Activated naive CD4-positive, alpha-beta T cell treated with anti-CD3 and anti-CD28 coated beads, Interleukin-2, amount 10 ng/mL, durations not matched to agents 7 days and 5 days (primary cell): ENCODE data around the gene MAJIN.
"Not testable (repeated sequence)": the region's sequence is repeated elsewhere in the genome, so short reads cannot be mapped to it uniquely, and the experiment has no call there.

Experiments
- CTCF ChIA-PET: fragments of 350-600 bp; sonication (Branson Sonifier 250); formaldehyde crosslinking; loops from one replicate; lab custom pipeline; 2021; ENCODE audit warnings: antibody characterized with exemption; lab: Charles Lee
- DNase-seq: peaks from one replicate; pipeline ENCODE4 v3.0.0-alpha.2; 2020
- H3K27ac Mint-ChIP-seq: one replicate; pipeline ENCODE4 v1.8.0; 2021; ENCODE audit warnings: mild to moderate bottlenecking, moderate library complexity, mixed read lengths
- H3K27me3 Mint-ChIP-seq: one replicate; pipeline ENCODE4 v1.8.0; 2021; ENCODE audit warnings: mild to moderate bottlenecking, mixed read lengths
- H3K36me3 Mint-ChIP-seq: one replicate; pipeline ENCODE4 v1.8.0; 2021; ENCODE audit warnings: mixed read lengths
- H3K4me1 Mint-ChIP-seq: one replicate; pipeline ENCODE4 v1.8.0; 2021; ENCODE audit warnings: mixed read lengths
- H3K4me3 Mint-ChIP-seq: one replicate; pipeline ENCODE4 v1.8.0; 2021; ENCODE audit warnings: mild to moderate bottlenecking, moderate library complexity, mixed read lengths
- H3K9me3 Mint-ChIP-seq: one replicate; pipeline ENCODE4 v1.8.0; 2021; ENCODE audit warnings: mixed read lengths

Gene MAJIN

GRCh38 chr11:64971421-64972233 lies at the start of gene MAJIN:
MAJIN (minus strand) TSS chr11:64972108; CDS start chr11:64959405, 12,703 bp downstream.
- CTCF ChIA-PET, result interaction anchor here (1.0 kb wide), 1 partner anchor 43 kb away, joined by 3 read pairs; the partner anchor contains the start of gene ARL2
- H3K9me3 Mint-ChIP-seq, result no peaks in the 10 kb centered on the region
- H3K4me1 Mint-ChIP-seq, result peaks cover 24% of the 10 kb centered on the region
- H3K27me3 Mint-ChIP-seq, result peaks cover 13% of the 10 kb centered on the region
- DNase-seq, result peak; percentile 89
- peak within 1 kb of the TSS; percentile 44 for H3K4me3 Mint-ChIP-seq
- no peaks in the 10 kb centered on the region for H3K36me3 Mint-ChIP-seq
- peak within 1 kb of the TSS; percentile 37 for H3K27ac Mint-ChIP-seq

- CTCF ChIA-PET, result no interaction called here
- H3K4me1 Mint-ChIP-seq, result peaks cover 5% of the 10 kb centered on the region
- H3K27me3 Mint-ChIP-seq, result no peaks in the 10 kb centered on the region
- peaks cover 19% of the 10 kb centered on the region for H3K36me3 Mint-ChIP-seq
- no peak for DNase-seq
- no peak overlapping the region for H3K27ac Mint-ChIP-seq
- no peaks in the 10 kb centered on the region for H3K9me3 Mint-ChIP-seq
- no peak overlapping the region for H3K4me3 Mint-ChIP-seq
Observed at GRCh38 chr11:65021509-65021908, 49.6 kb upstream of the MAJIN start.

- Mint-ChIP-seq H3K27ac (no peak overlapping the region), H3K4me3 (no peak overlapping the region), H3K36me3 (peaks cover 23% of the 10 kb centered on the region), H3K9me3 (no peaks in the 10 kb centered on the region), H3K27me3 (no peaks in the 10 kb centered on the region), H3K4me1 (peaks cover 9% of the 10 kb centered on the region)
- DNase-seq, result no peak
- CTCF ChIA-PET, result no interaction called here
Observed at GRCh38 chr11:65021003-65021402, 49.1 kb upstream of the MAJIN start.

GRCh38 chr11:65019824-65020223 lies 47.9 kb upstream of the MAJIN start:
- no peak for DNase-seq
- H3K27ac Mint-ChIP-seq, result no peak overlapping the region
- no peak overlapping the region for H3K4me3 Mint-ChIP-seq
- H3K27me3 Mint-ChIP-seq, result no peaks in the 10 kb centered on the region
- peaks cover 20% of the 10 kb centered on the region for H3K4me1 Mint-ChIP-seq
- no peaks in the 10 kb centered on the region for H3K9me3 Mint-ChIP-seq
- CTCF ChIA-PET, result no interaction called here
- H3K36me3 Mint-ChIP-seq, result peaks cover 25% of the 10 kb centered on the region

- CTCF ChIA-PET, result interaction anchor here (0.7 to 0.8 kb wide), 2 partner anchors 18 to 100 kb away, joined by 3 read pairs; partner anchors contain the start of gene ZNHIT2
- peaks cover 4% of the 10 kb centered on the region for H3K27me3 Mint-ChIP-seq
- H3K4me1 Mint-ChIP-seq, result peaks cover 30% of the 10 kb centered on the region
- DNase-seq, result no peak
- no peak overlapping the region for H3K27ac Mint-ChIP-seq
- H3K9me3 Mint-ChIP-seq, result no peaks in the 10 kb centered on the region
- H3K36me3 Mint-ChIP-seq, result peaks cover 25% of the 10 kb centered on the region
- no peak overlapping the region for H3K4me3 Mint-ChIP-seq
Observed at GRCh38 chr11:65017937-65018336, 46.0 kb upstream of the MAJIN start.

- Mint-ChIP-seq H3K36me3 (peaks cover 19% of the 10 kb centered on the region), H3K4me3 (peak overlapping the region; percentile 9), H3K9me3 (no peaks in the 10 kb centered on the region), H3K4me1 (peaks cover 32% of the 10 kb centered on the region), H3K27ac (peak overlapping the region; percentile 17), H3K27me3 (peaks cover 7% of the 10 kb centered on the region)
- CTCF ChIA-PET, result no interaction called here
- DNase-seq, result no peak
Observed at GRCh38 chr11:65016705-65017104, 44.8 kb upstream of the MAJIN start.

GRCh38 chr11:65014726-65015227 lies 42.9 kb upstream of the MAJIN start:
- Mint-ChIP-seq H3K36me3 (peaks cover 17% of the 10 kb centered on the region), H3K9me3 (no peaks in the 10 kb centered on the region), H3K4me3 (peak overlapping the region; percentile 89), H3K27me3 (peaks cover 15% of the 10 kb centered on the region), H3K27ac (peak overlapping the region; percentile 94), H3K4me1 (peaks cover 32% of the 10 kb centered on the region)
- CTCF ChIA-PET, result interaction anchor here (0.6 to 6.6 kb wide), 19 partner anchors 12 to 310 kb away, joined by 3 to 42 read pairs (median 4); partner anchors contain the start of genes CDC42BPG, MAJIN, SAC3D1 and SNX15
- DNase-seq, result no peak

- peak within 1 kb of the TSS; percentile 89 for H3K4me3 Mint-ChIP-seq
Observed at GRCh38 chr11:65013888-65014725, 42.2 kb upstream of the MAJIN start, which contains the start of gene ARL2. ARL2 (plus strand) TSS chr11:65014160; CDS start chr11:65014208, 48 bp downstream.

GRCh38 chr11:65013130-65013887 lies 41.4 kb upstream of the MAJIN start:
- H3K27me3 Mint-ChIP-seq, result peaks cover 15% of the 10 kb centered on the region
- peak overlapping the region; percentile 98 for H3K27ac Mint-ChIP-seq
- no peaks in the 10 kb centered on the region for H3K9me3 Mint-ChIP-seq
- H3K4me3 Mint-ChIP-seq, result peak overlapping the region; percentile 85
- CTCF ChIA-PET, result interaction anchor here (0.8 to 6.6 kb wide), 27 partner anchors 10 to 302 kb away, joined by 3 to 42 read pairs (median 4); partner anchors contain the start of genes BATF2, CDC42BPG, FAU and SAC3D1
- DNase-seq, result peak; percentile 95
- peaks cover 15% of the 10 kb centered on the region for H3K36me3 Mint-ChIP-seq
- H3K4me1 Mint-ChIP-seq, result peaks cover 32% of the 10 kb centered on the region

More at GRCh38 chr11:65013888-65014725, 42.2 kb upstream of the MAJIN start, which contains the start of gene ARL2:
- Mint-ChIP-seq H3K4me1 (peaks cover 32% of the 10 kb centered on the region), H3K27ac (peak within 1 kb of the TSS; percentile 98), H3K9me3 (no peaks in the 10 kb centered on the region), H3K27me3 (peaks cover 15% of the 10 kb centered on the region), H3K36me3 (peaks cover 15% of the 10 kb centered on the region)
- CTCF ChIA-PET, result interaction anchor here (0.8 to 6.6 kb wide), 23 partner anchors 12 to 301 kb away, joined by 3 to 42 read pairs (median 4); partner anchors contain the start of genes BATF2, CDC42BPG, MAJIN and SAC3D1
- peak; percentile 90 for DNase-seq

GRCh38 chr11:65008873-65009272 lies 37.0 kb upstream of the MAJIN start:
- Mint-ChIP-seq H3K27me3 (peaks cover 23% of the 10 kb centered on the region), H3K4me3 (no peak overlapping the region), H3K4me1 (peaks cover 9% of the 10 kb centered on the region), H3K9me3 (no peaks in the 10 kb centered on the region), H3K27ac (no peak overlapping the region), H3K36me3 (no peaks in the 10 kb centered on the region)
- CTCF ChIA-PET, result interaction anchor here (1.2 kb wide), 1 partner anchor 24 kb away, joined by 3 read pairs; no protein-coding TSS in a partner anchor
- no peak for DNase-seq

GRCh38 chr11:65008016-65008415 lies 36.1 kb upstream of the MAJIN start:
- H3K9me3 Mint-ChIP-seq, result no peaks in the 10 kb centered on the region
- H3K4me3 Mint-ChIP-seq, result no peak overlapping the region
- no peak overlapping the region for H3K27ac Mint-ChIP-seq
- peaks cover 3% of the 10 kb centered on the region for H3K4me1 Mint-ChIP-seq
- H3K27me3 Mint-ChIP-seq, result peaks cover 25% of the 10 kb centered on the region
- DNase-seq, result no peak
- CTCF ChIA-PET, result interaction anchor here (0.7 kb wide), 1 partner anchor 10 kb away, joined by 3 read pairs; no protein-coding TSS in a partner anchor
- H3K36me3 Mint-ChIP-seq, result no peaks in the 10 kb centered on the region

GRCh38 chr11:65003968-65004367 lies 32.1 kb upstream of the MAJIN start:
- not testable (repeated sequence) for H3K36me3 Mint-ChIP-seq, DNase-seq, H3K27ac Mint-ChIP-seq, H3K4me1 Mint-ChIP-seq, H3K4me3 Mint-ChIP-seq, H3K9me3 Mint-ChIP-seq
- CTCF ChIA-PET, result interaction anchor here (1.4 to 1.6 kb wide), 2 partner anchors 9 to 160 kb away, joined by 4 to 5 read pairs; no protein-coding TSS in a partner anchor
- peaks cover 14% of the 10 kb centered on the region for H3K27me3 Mint-ChIP-seq

GRCh38 chr11:65003282-65003681 lies 31.4 kb upstream of the MAJIN start:
- CTCF ChIA-PET, result interaction anchor here (1.4 to 1.6 kb wide), 2 partner anchors 10 to 160 kb away, joined by 4 to 5 read pairs; no protein-coding TSS in a partner anchor
- peaks cover 14% of the 10 kb centered on the region for H3K27me3 Mint-ChIP-seq

More at GRCh38 chr11:65003282-65003681, 31.4 kb upstream of the MAJIN start:
- no peak for DNase-seq
- Mint-ChIP-seq H3K27ac (no peak overlapping the region), H3K36me3 (no peaks in the 10 kb centered on the region), H3K4me1 (peaks cover 16% of the 10 kb centered on the region), H3K9me3 (no peaks in the 10 kb centered on the region), H3K4me3 (no peak overlapping the region)
